ENCODE measurements around the gene ABL2.
A peak's percentile ranks its signal among the peaks of the same experiment; 100 is the strongest.
"Not testable (repeated sequence)": the region's sequence is repeated elsewhere in the genome, so short reads cannot be mapped to it uniquely, and the experiment has no call there.

ABL2 gene

DNA sequence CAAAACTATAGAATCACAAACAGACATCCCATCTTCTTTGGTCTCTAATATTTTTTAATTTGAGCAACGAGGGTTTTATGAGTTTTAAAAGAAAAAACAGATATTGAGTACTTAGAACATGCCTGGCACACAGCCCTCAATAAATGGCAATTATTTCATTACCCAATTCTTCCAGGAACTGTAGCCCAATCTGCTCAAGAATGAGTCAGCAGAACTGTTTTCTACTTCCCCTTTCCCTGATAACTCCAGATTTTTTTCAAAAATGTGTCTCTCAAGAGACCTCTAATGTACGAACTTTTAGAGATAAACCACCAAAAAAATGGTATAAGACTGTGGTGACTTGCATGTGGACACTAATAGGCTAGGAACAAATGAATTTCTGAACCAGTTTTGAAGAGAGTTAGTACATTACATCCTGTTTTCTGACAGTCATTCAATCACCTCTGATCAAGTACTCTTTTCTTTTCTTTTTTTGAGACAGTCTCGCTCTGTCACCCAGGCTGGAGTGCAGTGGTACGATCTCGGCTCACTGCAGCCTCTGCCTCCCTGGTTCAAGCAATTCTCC lies 11.5 kb downstream of the ABL2 start:
- DNase-seq: peak in 1 of 51 donors; percentile 26

DNA sequence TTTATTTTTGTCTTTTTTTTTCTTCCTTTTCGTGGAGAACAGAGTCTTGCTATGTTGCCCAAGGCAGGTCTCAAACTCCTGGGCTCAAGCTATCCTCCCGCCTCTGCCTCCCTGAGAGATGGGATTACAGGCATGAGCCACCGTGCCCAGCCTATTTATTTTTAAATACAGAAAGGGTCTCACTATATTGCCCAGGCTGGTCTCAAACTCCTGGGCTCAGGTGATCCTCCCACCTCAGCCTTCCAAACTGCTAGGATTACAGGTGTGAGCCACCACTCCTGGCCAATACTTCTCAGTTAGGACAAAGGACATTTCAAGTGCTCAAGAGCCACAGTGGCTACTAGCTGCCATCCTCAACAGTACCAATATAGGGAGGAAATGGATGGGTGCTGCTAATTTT lies 16.2 kb downstream of the ABL2 start:
- DNase-seq: not testable (repeated sequence)

- DNase-seq: no peak
These were observed 20.6 kb downstream of the ABL2 start for GRCh38 chr1:179208681-179209477.

DNA sequence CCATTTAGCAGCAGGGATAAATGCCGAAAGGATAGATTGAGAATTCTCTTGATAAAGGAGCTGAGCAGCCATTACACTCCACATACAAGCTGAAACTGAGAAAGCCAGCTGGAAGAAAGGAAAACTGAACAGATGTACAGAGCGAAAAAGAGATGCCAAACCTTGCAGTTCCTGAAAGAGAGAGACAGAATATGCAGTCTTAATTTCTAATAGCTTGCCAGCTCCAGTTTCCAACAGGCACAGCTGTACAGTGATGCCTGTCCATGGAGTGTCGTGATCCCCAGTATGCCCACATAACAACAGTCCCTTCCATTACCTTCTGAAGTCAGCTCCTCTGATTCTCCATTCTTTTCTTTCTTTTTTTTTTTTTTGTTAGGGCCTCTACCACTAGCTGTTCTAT lies 22.7 kb downstream of the ABL2 start:
- DNase-seq: peak in 1 of 51 donors; percentile 23

GRCh38 chr1:179205284-179205683 lies 24.2 kb downstream of the ABL2 start:
- no peak for DNase-seq

GRCh38 chr1:179202161-179202560 lies 27.3 kb downstream of the ABL2 start:
- DNase-seq: no peak

GRCh38 chr1:179200586-179200985 lies 28.9 kb downstream of the ABL2 start:
- no peak for DNase-seq

- no peak for DNase-seq
These were observed 31.7 kb downstream of the ABL2 start for GRCh38 chr1:179197690-179198297.

GRCh38 chr1:179195857-179196256 lies 33.6 kb downstream of the ABL2 start:
- not testable (repeated sequence) for DNase-seq

- DNase-seq: no peak
These were observed 34.1 kb downstream of the ABL2 start for GRCh38 chr1:179195376-179195775.

- DNase-seq: no peak
These were observed 35.4 kb downstream of the ABL2 start for GRCh38 chr1:179194068-179194537.

GRCh38 chr1:179190861-179191260 lies 38.6 kb downstream of the ABL2 start:
- no peak for DNase-seq

DNA sequence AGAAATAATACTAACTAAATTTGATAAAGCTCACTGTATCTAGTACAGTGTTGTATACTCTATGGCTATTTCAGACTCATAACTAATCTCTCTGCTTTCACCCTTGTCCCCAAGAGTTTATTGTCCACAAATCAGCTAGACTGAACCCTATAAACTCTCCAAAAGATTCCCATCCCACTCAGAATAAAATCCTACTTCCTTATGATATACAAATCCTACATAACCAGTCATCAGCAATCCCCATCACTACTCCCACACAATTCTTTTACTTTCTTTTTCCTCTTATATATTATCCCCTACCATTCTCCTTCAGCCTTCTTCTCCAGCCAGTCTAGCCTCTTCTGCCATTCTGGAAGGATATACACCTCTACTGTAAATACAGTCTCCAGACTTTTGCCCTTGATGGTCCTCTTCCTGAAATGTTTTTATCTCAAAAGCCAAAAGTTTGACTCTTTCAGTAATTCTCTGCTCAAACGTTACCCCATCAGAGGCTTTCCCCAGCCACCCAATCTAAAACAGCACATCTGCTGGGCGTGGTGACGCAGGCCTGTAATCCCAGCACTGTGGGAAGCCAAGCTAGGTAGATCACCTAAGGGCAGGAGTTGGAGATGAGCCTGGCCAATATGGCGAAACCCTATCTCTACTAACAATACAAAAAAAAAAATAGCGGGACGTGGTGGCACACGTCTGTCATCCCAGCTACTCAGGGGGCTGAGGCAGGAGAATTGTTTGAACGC lies 41.6 kb downstream of the ABL2 start:
- no peak for DNase-seq

GRCh38 chr1:179187043-179187442 lies 42.4 kb downstream of the ABL2 start:
- no peak for DNase-seq

GRCh38 chr1:179184403-179184802 lies 45.1 kb downstream of the ABL2 start:
- no peak for DNase-seq

GRCh38 chr1:179183857-179184256 lies 45.6 kb downstream of the ABL2 start:
- DNase-seq: no peak

- DNase-seq: no peak
These were observed 50.5 kb downstream of the ABL2 start for GRCh38 chr1:179178950-179179349.

DNA sequence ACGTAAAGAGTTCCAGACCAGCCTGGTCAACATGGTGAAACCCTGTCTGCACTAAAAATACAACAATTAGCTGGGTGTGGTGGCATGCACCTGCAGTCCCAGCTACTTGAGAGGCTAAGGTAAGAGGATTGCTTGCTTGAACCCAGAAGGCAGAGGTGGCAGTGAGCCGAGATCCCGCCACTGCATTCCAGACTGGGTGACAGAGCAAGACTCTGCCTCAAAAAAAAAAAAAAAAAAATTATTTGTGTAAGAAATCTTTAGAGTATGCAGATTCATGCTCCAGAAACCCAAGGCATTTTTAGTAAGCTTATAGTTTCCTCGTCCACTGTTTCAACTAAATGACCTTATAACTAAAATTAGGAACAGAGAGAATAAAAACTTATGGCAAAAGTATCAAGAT lies 51.3 kb downstream of the ABL2 start:
- DNase-seq: no peak

DNA sequence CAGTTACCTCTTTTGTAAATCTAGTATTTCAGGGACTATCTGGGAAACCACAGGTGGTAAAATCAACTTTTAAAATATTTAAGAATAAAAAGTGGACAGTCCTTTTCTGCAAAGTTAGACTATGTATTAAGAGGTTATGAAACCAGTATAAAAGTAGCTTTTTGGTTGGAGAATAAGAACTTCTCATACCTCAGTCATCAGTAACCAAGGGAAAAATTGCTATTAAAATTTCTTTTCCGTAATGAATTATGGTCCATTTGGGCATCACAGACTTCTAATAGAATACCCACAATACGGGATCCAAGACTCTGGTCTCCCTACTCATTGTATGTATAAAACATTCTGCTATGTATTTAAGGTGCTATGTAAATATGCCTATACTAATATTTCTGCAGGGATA lies 51.9 kb downstream of the ABL2 start:
- DNase-seq: no peak

GRCh38 chr1:179177182-179177581 lies 52.3 kb downstream of the ABL2 start:
- DNase-seq: peak in 9 of 51 donors; percentile 1 to 28 (median 5)

- peak in 34 of 51 donors; percentile 3 to 71 (median 36) for DNase-seq
These were observed 54.3 kb downstream of the ABL2 start for GRCh38 chr1:179175011-179175841.

All from hypothalamus (tissue), 51 donors.